Testis (tissue), 2 donors: ENCODE measurements around the gene CABYR.
A peak's percentile ranks its signal among the peaks of the same experiment; 100 is the strongest.

ENCODE experiments used
- CTCF ChIP-seq, 3 experiments: fragments of 450-650 bp in 2 of 3; fragments of 200-600 bp in 1 of 3; sonication (generic) in 1 of 3; IDR thresholded peaks; one replicate each; pipeline ENCODE4 v1.5.1; 2016 to 2019; ENCODE audit warnings: antibody characterized with exemption in 3 of 3, mild to moderate bottlenecking in 2 of 3, moderate library complexity in 1 of 3
- POLR2A ChIP-seq: fragments of 450-650 bp; IDR thresholded peaks from one replicate; pipeline ENCODE4 v1.6.1; 2017; ENCODE audit warnings: antibody characterized with exemption, mild to moderate bottlenecking, moderate library complexity

- TF ChIP-seq CTCF (IDR thresholded peaks at IDR 0.05), result no peak
- peak; percentile 54 for TF ChIP-seq POLR2A
Observed at GRCh38 chr18:24138789-24139616, at the start of gene CABYR.
